ENCODE measurements around the gene OSBPL2.

The OSBPL2 gene

DNA sequence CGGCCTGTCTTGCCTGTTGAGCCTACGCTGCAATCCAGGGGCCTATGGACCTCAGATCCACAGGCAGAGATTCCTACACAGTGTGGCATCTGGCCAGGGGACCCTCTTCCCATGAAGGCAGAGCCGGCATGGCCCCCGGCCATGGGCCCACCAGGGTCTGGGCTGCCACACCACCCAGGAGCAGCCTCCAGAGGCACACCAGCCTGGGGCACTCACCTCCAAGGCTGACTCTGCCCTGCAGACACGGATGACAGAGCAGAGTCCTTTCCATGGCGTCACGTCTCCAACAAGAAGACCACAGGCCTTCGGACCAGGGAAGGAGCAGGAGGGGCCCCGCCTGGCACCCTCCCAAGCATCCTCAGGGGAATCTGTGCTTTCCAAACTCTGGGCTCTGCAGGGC is 14.8 kb upstream of the OSBPL2 start:
- DNase-seq, result no peak
- Mint-ChIP-seq H3K27ac (no peak overlapping the region), H3K4me1 (ENCODE audit: low read depth) (peaks cover 5% of the 10 kb centered on the region), H3K9me3 (no peaks in the 10 kb centered on the region), H3K36me3 (ENCODE audit: low read depth) (no peaks in the 10 kb centered on the region), H3K27me3 (peaks cover 70% of the 10 kb centered on the region), H3K4me3 (no peak overlapping the region)

DNA sequence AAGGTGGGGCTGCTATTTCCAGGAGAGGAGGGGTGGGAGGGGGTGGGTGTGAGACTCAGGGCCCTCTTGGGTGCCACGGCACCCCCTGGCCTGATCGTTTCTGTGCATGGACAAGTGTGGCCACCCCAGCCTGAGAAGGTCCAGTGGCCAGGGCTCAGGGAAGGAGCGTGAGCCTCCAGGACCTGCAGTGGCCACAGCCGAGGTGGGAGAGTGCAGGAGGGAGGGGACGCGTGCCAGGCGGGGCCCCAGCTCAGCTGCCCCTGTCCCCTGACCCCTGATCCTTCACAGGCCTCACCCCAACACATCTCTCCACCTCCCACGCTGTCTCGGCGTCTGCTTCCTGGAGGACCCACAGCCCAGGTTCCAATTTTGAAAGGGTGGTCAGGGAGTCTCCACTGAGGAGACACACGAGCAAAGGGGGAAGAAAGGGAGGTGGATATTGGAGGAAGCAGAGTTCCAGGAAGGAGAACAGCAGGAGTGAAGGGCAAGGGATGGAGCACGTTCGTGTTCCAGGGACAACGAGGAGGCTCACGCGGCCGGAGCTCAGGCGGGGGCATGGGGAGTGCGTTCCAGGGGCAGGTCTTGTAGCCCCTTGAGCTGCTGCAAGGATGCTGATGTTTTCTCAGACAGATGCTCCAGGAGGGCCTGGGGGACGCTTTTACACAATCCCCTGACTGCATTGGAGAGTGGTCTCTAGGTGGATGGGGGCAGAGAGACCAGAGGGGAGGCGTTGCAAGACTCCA is 14.0 kb upstream of the OSBPL2 start:
- no peak for DNase-seq
- Mint-ChIP-seq H3K27ac (no peak overlapping the region), H3K4me1 (ENCODE audit: low read depth) (peaks cover 2% of the 10 kb centered on the region), H3K36me3 (ENCODE audit: low read depth) (no peaks in the 10 kb centered on the region), H3K9me3 (no peaks in the 10 kb centered on the region), H3K27me3 (peaks cover 63% of the 10 kb centered on the region), H3K4me3 (no peak overlapping the region)

DNA sequence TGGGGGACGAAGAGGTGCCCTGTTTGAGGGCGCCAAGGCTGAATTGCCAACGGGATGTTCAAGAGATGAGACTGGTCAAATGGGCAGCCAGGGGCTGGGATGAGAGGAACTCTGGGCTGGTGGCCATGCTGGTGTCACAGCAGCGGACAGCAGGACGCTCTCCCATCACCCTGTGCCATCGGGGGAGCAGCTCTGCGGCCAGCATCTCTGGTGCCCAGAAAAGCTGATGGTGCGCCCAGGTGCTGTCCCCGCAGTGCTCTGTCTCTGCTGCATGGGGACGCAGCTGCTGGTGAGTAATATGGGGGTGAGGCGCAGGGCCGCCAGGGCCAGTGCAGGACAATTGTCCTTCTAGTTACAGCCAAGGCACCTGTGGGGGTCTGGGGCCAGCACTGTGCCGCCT is 13.3 kb upstream of the OSBPL2 start:
- no peak for DNase-seq
- Mint-ChIP-seq H3K27ac (no peak overlapping the region), H3K27me3 (peaks cover 60% of the 10 kb centered on the region), H3K4me3 (no peak overlapping the region), H3K36me3 (ENCODE audit: low read depth) (no peaks in the 10 kb centered on the region), H3K4me1 (ENCODE audit: low read depth) (peaks cover 2% of the 10 kb centered on the region), H3K9me3 (no peaks in the 10 kb centered on the region)

DNA sequence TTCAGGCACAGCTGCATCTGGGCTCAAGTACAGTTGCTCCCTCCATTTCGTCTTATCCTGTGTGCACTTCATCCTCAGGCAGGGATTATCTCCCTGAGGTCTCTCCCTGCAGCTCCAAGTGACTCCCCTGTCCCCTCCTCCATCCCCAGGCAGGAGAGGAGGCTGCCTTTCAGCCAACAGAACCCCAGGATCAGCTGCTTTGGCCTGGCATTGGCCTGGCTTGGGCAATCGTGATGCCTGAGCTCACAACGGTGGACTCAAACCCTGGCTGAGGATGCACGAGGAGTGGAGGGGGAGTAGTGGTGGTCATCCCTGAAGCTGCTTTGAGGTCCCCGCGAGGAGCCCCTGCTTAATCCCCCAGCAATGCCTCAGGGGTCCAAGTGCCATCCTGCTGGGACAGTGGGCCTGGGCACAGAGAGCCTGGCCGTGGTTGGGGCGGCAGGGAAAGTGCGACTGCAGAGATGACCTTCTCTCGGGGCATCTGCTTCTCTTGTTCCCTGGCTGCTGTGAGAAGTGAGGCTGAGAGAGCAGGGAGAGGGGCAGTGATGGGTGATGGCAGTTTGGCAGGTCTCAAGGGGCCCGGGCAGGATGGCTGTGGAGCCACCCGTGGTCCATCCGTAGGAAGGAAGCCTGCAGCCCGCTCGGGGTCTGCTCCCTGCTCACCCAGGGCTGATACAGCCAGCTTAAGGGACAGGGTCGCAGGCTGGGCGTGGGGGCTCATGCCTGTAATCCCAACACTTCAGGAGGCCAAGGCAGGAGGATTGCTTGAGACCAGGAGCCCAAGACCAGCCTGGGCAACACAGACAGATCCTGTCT is 12.3 kb upstream of the OSBPL2 start:
- Mint-ChIP-seq H3K27me3 (peaks cover 54% of the 10 kb centered on the region), H3K36me3 (ENCODE audit: low read depth) (no peaks in the 10 kb centered on the region)

DNA sequence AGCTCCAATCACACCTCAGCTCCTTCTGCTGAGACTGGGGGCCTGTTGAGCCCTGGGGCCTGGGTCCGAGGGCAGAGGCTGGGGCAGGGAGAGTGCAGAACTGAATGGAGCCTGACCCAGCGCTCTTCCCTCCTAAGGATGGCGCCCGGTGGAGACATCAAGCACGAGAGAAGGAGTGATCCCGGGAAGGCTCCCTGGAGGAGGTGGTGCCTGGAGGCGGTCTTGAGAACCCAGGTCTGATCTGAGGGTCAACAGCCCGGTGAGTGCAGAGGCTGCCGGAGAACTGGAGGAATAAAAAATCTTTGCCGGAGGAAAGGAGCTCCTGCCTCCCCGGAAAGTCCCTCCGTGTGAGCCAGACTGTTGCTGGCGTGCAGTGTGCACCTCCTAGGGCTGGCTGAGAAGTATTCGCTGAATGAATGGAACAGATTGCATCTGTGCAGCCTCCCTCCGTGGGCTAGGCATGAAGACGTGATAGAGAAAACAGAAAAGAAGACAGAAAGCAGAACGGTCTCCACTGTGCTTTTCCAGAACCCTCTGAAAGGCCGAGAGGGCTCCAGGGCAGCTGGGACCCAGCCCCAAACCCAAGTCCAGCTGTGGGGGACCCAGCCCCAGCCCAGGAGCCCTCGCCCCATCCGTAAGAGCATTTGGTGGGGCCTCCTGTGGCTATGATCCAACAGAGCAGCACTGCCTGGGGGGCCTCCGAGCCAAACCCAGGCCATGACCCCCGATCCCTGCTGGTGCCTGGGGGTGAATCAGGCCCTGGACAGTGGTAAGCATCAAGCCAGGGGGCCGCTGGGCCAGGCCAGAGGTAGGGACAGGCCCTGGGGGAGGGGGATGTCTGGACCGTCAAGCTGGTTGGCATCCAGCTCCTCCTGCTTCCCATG is 11.4 kb upstream of the OSBPL2 start:
- H3K4me1 Mint-ChIP-seq (ENCODE audit: low read depth), result no peaks in the 10 kb centered on the region
- H3K36me3 Mint-ChIP-seq (ENCODE audit: low read depth), result no peaks in the 10 kb centered on the region
- H3K27ac Mint-ChIP-seq, result no peak overlapping the region
- no peak overlapping the region for H3K4me3 Mint-ChIP-seq
- DNase-seq, result no peak
- peaks cover 45% of the 10 kb centered on the region for H3K27me3 Mint-ChIP-seq
- H3K9me3 Mint-ChIP-seq, result no peaks in the 10 kb centered on the region

More for the DNA sequence above, 12.3 kb upstream of the OSBPL2 start:
- Mint-ChIP-seq H3K9me3 (no peaks in the 10 kb centered on the region), H3K4me3 (no peak overlapping the region), H3K4me1 (ENCODE audit: low read depth) (peaks cover under 1% of the 10 kb centered on the region), H3K27ac (no peak overlapping the region)
- no peak for DNase-seq

DNA sequence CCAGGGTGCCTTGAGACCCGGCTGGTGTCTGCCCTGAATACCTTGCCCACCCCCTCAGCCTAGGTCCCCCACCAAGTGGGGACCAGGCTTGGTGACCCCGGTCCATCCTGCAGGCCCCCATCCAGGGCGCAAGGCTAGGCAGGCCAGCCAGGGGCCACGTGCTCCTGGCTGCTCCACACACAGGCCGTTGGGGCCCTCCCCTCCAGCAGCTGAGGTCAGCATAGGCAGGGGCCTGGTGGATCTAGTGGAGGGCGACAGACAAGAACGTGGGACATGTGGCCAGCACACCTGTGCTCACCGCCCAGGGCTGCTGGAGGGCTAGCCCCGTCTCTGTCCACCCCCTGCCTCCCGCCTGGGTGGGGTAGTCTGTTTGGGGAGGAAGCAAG is 10.7 kb upstream of the OSBPL2 start:
- H3K4me1 Mint-ChIP-seq (ENCODE audit: low read depth), result no peaks in the 10 kb centered on the region

DNA sequence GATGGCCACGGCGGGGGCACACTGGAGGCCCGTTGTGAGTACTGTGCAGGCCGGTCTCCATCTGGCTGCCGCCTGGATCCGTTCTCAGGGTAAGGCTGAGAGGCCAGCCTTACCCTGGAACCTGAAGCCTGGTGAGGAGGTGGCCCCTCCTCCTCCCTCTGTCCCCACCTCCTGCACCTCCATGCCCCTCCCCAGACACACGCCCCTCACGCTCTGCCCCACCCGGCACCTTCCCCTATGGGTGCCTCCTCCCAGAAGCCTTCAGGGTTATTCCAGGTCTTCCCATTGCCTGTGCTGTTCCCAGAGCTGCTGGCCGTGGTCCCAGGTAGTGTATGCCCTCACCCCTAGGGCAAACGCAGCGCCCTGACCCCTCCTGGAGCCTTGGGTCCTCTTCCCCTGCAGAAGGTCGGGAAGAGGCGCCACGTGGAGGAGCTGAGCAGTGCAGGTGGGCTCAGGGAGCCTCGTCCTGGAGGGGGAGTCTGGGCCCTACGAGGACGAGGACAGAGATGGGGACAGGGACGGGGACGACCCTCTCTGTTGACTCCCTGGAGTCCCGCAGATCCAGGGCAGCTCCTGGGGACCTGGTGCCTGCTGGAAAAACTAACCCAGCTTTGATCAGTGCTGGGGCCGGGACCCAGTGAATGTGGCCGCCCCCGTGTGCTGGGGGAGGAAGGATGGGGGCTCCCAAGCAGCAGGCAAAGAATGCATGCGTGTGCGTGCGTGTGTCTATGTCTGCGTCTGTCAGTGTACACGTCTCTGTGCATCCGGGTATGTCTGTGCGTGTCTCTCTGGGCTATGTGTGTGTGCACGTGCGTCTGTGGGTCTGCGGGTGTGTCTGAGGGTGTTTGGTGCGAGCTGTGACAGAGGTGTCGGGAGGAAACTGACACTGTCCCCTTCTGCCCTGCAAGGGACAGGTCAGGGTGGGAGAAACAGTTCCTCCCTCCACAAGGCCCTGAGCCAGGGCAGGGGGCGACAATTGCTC is 10.1 kb upstream of the OSBPL2 start:
- no peak for DNase-seq
- no peak overlapping the region for H3K4me3 Mint-ChIP-seq
- no peaks in the 10 kb centered on the region for H3K4me1 Mint-ChIP-seq (ENCODE audit: low read depth)
- no peaks in the 10 kb centered on the region for H3K9me3 Mint-ChIP-seq
- no peaks in the 10 kb centered on the region for H3K36me3 Mint-ChIP-seq (ENCODE audit: low read depth)
- H3K27me3 Mint-ChIP-seq, result peaks cover 38% of the 10 kb centered on the region
- H3K27ac Mint-ChIP-seq, result no peak overlapping the region

More for the DNA sequence above, 10.7 kb upstream of the OSBPL2 start:
- Mint-ChIP-seq H3K27me3 (peaks cover 45% of the 10 kb centered on the region), H3K36me3 (ENCODE audit: low read depth) (no peaks in the 10 kb centered on the region), H3K27ac (no peak overlapping the region), H3K9me3 (no peaks in the 10 kb centered on the region), H3K4me3 (no peak overlapping the region)
- DNase-seq, result no peak

DNA sequence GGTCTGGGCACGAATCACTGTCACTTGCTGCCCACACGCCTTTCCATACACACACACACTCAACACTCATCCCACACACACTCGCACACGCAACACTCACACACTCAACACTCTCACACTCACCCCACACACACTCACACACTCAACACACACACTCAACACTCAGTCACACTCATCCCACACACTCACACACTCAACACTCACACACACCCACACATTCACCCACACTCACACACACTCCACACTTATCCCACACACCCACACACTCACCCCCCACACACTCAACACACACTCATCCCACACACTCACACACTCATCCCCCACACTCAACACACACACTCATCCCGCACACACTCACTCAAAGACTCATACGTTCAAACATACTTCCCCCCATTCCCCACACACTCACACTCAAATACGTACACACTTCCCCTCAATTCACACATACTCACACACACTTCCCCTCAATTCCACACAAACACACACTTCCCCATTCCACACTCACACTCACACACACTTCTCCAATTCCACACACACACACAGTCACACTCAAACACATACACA is 9.3 kb upstream of the OSBPL2 start:
- DNase-seq, result no peak
- Mint-ChIP-seq H3K9me3 (no peaks in the 10 kb centered on the region), H3K36me3 (ENCODE audit: low read depth) (no peaks in the 10 kb centered on the region), H3K4me3 (no peak overlapping the region), H3K27ac (no peak overlapping the region), H3K4me1 (ENCODE audit: low read depth) (no peaks in the 10 kb centered on the region), H3K27me3 (peaks cover 37% of the 10 kb centered on the region)

DNA sequence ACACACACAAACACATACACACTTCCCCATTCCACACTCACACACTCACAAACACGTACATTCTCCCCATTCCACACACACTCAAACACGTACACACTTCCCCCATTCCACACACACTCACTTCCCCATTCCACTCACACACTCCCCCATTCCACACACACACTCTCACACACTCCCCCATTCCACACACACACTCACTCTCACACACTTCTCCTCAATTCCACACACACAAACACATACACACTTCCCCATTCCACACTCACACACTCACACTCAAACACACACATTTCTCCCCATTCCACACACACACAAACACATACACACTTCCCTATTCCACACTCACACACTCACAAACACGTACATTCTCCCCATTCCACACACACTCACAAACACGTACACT is 8.7 kb upstream of the OSBPL2 start:
- Mint-ChIP-seq H3K4me3 (no peak overlapping the region), H3K36me3 (ENCODE audit: low read depth) (no peaks in the 10 kb centered on the region), H3K9me3 (no peaks in the 10 kb centered on the region), H3K27me3 (peaks cover 33% of the 10 kb centered on the region), H3K27ac (no peak overlapping the region), H3K4me1 (ENCODE audit: low read depth) (no peaks in the 10 kb centered on the region)
- DNase-seq, result no peak

DNA sequence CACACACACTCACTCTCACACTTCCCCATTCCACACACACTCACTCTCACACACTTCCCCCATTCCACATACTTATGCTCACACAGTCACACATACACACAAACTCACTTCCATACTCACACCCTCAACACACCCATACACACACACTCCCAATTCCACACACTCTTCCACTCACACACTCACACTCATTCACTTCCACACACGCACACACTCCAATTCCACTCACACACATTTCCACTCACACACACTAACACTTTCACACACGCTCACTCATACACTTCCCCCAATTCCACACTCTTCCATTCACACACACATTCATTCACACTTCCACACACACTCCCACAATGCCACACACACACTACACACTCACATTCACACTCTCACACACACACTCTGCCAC is 8.0 kb upstream of the OSBPL2 start:
- Mint-ChIP-seq H3K9me3 (no peaks in the 10 kb centered on the region), H3K4me1 (ENCODE audit: low read depth) (no peaks in the 10 kb centered on the region), H3K27me3 (peaks cover 27% of the 10 kb centered on the region), H3K36me3 (ENCODE audit: low read depth) (no peaks in the 10 kb centered on the region), H3K4me3 (no peak overlapping the region), H3K27ac (no peak overlapping the region)
- no peak for DNase-seq

DNA sequence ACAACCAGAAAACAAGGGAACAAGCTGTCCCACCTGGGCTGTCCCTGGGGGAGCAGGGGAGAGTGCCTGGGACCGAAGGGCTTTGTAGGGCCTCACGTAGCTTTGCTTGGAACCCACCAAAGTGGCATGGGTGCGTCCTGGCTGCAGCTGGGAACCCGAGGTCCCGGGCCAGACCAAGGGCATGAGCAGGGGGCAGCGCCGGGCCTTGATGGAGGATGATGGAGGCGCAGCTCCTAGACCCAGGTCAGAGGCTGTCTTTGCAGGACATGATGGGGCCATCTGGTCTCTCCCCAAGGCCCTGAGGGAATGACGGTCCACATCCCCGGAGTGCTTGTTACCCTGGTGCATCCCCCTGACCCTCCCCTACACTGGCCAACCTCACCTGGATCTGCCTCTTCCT is 7.6 kb upstream of the OSBPL2 start:
- Mint-ChIP-seq H3K4me3 (no peak overlapping the region), H3K36me3 (ENCODE audit: low read depth) (no peaks in the 10 kb centered on the region), H3K27ac (no peak overlapping the region), H3K9me3 (no peaks in the 10 kb centered on the region), H3K27me3 (peaks cover 23% of the 10 kb centered on the region), H3K4me1 (ENCODE audit: low read depth) (no peaks in the 10 kb centered on the region)
- DNase-seq, result no peak

DNA sequence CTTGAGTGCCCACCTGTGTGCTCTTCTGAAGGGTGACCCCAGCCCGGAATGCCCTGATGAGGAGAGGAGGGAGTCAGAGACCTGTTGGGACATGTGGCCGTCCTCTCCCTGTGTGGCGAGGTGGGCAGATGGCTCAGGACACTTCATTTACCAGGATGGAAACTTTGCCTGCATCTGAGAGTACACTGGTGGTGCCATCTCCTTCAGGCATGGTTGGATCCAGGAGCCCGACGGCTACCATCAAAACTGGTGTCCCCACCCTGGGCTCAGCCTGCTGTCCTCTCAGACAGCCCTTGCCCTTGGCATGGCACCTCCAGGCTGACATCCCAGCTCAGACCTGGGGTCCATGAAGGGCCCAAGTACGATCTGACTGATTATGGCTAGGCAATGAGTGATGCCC is 7.0 kb upstream of the OSBPL2 start:
- H3K4me1 Mint-ChIP-seq (ENCODE audit: low read depth), result no peaks in the 10 kb centered on the region
- no peaks in the 10 kb centered on the region for H3K36me3 Mint-ChIP-seq (ENCODE audit: low read depth)
- H3K4me3 Mint-ChIP-seq, result no peak overlapping the region
- no peak for DNase-seq
- H3K27ac Mint-ChIP-seq, result no peak overlapping the region
- peaks cover 17% of the 10 kb centered on the region for H3K27me3 Mint-ChIP-seq
- no peaks in the 10 kb centered on the region for H3K9me3 Mint-ChIP-seq

DNA sequence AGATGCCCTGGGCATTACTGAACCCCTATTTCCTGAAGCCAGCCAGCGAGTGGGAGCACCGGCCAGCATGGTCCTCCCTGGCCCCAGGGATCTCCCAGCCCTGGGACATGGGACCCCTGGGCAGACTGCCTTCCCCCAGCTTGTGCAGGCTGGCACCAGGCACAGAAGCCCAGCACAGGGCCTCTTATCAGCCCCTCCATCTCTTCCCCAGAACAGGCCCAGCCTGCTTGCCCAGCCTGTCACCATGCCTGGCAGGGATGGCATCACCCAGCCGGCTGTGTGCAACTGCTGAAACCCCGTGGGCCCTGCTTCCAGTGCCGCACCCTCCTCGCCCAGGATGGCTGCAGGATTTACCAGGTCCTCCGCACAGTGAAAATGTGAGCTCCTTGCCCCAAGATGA is 6.1 kb upstream of the OSBPL2 start:
- Mint-ChIP-seq H3K4me3 (no peak overlapping the region), H3K9me3 (no peaks in the 10 kb centered on the region), H3K4me1 (ENCODE audit: low read depth) (no peaks in the 10 kb centered on the region), H3K27me3 (peaks cover 10% of the 10 kb centered on the region), H3K27ac (no peak overlapping the region), H3K36me3 (ENCODE audit: low read depth) (no peaks in the 10 kb centered on the region)
- no peak for DNase-seq
